OCI-LY1 (cell line): Measurements from ENCODE around the gene AJAP1.

Source experiments
- H2AFZ ChIP-seq: fragments of 200-600 bp; sonication (generic), shearing (Covaris generic); 2 replicates; pipeline ENCODE4 v1.6.0; 2014; ENCODE audit warnings: antibody characterized with exemption, mild to moderate bottlenecking, low read length
- H3F3A ChIP-seq: fragments of 200-600 bp; sonication (generic), shearing (Covaris generic); 2 replicates; pipeline ENCODE4 v1.6.0; 2014; ENCODE audit warnings: mild to moderate bottlenecking, antibody characterized with exemption, low read length, moderate library complexity; ENCODE audit not compliant: insufficient read depth
- H3K27ac ChIP-seq: fragments of 200-600 bp; sonication (generic); 2 replicates; pipeline ENCODE4 v1.5.1; 2014; ENCODE audit warnings: low read length, mixed run types, mild to moderate bottlenecking, low read depth; ENCODE audit not compliant: poor library complexity, severe bottlenecking
- H3K27me3 ChIP-seq: fragments of 200-600 bp; sonication (generic); 2 replicates; pipeline ENCODE4 v1.6.0; 2014; ENCODE audit warnings: antibody characterized with exemption, mild to moderate bottlenecking, low read length, moderate library complexity; ENCODE audit not compliant: insufficient read depth
- H3K36me3 ChIP-seq: fragments of 200-600 bp; sonication (generic); 2 replicates; pipeline ENCODE4 v1.6.1; 2014; ENCODE audit warnings: mild to moderate bottlenecking, antibody characterized with exemption, low read length, moderate library complexity, mixed read lengths; ENCODE audit not compliant: insufficient read depth
- H3K4me1 ChIP-seq: fragments of 200-600 bp; sonication (generic); 2 replicates; pipeline ENCODE4 v1.5.1; 2014; ENCODE audit warnings: mild to moderate bottlenecking, low read length, moderate library complexity; ENCODE audit not compliant: insufficient read depth, severe bottlenecking
- H3K4me2 ChIP-seq: fragments of 200-600 bp; sonication (generic), shearing (Covaris generic); 2 replicates; pipeline ENCODE4 v1.6.1; 2014; ENCODE audit warnings: low read length
- H3K4me3 ChIP-seq: fragments of 200-600 bp; sonication (generic); 2 replicates; pipeline ENCODE4 v1.5.1; 2014; ENCODE audit warnings: low read length, low read depth, mild to moderate bottlenecking, mixed read lengths; ENCODE audit not compliant: poor library complexity, severe bottlenecking
- H3K79me2 ChIP-seq: fragments of 200-600 bp; shearing (Covaris generic); 2 replicates; pipeline ENCODE4 v1.6.1; 2016; ENCODE audit warnings: mixed run types, low read length, mixed read lengths; ENCODE audit not compliant: insufficient read depth
- H3K9ac ChIP-seq: fragments of 200-600 bp; sonication (generic), shearing (Covaris generic); 2 replicates; pipeline ENCODE4 v1.6.1; 2014; ENCODE audit warnings: mild to moderate bottlenecking, low read length, mixed read lengths
- H3K9me2 ChIP-seq: fragments of 200-600 bp; sonication (generic), shearing (Covaris generic); 2 replicates; pipeline ENCODE4 v1.6.1; 2014; ENCODE audit warnings: low read depth, mild to moderate bottlenecking, low read length, mixed read lengths
- H3K9me3 ChIP-seq: fragments of 200-600 bp; shearing (Covaris generic); 2 replicates; pipeline ENCODE4 v1.6.1; 2014; ENCODE audit warnings: low read length, mixed read lengths
- H4K20me1 ChIP-seq: fragments of 200-600 bp; sonication (generic), shearing (Covaris generic); 2 replicates; pipeline ENCODE4 v1.6.0; 2016; ENCODE audit warnings: mild to moderate bottlenecking, low read length; ENCODE audit not compliant: insufficient read depth
- CTCF ChIP-seq: fragments of 200-600 bp; sonication (generic), shearing (Covaris generic); IDR thresholded peaks from 2 replicates; pipeline ENCODE4 v1.5.1; 2017; ENCODE audit warnings: mild to moderate bottlenecking, antibody characterized with exemption, low read length, moderate library complexity, mixed read lengths
- EZH2 ChIP-seq: fragments of 200-600 bp; sonication (generic), shearing (Covaris generic); IDR thresholded peaks from 2 replicates; pipeline ENCODE4 v1.8.0; 2017; ENCODE audit warnings: borderline replicate concordance, mixed run types, mild to moderate bottlenecking, antibody characterized with exemption, low read length, moderate library complexity, mixed read lengths

AJAP1 gene

DNA sequence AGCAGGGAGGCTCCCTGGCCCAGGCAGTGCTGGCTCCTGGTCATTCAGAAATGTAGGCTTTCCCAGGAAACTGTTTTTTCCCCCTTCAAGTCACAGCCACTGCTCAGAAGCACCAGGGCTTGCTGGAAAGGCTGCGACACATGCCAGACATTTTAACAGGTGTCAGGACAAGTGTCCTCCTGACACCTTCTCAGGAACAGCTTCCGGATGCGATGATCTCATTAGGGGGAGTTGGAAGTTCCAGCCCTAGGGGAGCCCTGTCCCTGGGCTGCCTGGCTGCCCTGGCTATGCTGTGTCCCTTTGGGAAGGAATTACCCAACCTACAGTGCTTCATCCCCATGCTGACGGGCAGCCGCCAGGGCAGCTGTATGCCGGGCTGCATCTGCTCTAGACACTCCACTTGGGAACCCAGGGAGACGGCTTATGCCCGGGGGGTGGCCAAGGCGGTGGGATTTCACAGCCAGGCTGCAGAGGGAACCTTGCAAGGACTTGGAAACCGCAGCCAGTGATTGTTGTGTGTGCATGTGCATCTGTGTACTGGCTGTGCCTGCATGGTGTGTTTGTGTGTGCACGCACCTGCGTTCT lies 41.8 kb downstream of the AJAP1 start:
- H3K4me3 ChIP-seq, result no peak overlapping the region
- no peaks in the 10 kb centered on the region for H3K9me3 ChIP-seq
- H3F3A ChIP-seq, result no peaks in the 10 kb centered on the region
- H2AFZ ChIP-seq, result no peak overlapping the region
- H3K9ac ChIP-seq, result no peak overlapping the region
- no peaks in the 10 kb centered on the region for H3K27me3 ChIP-seq
- H3K4me1 ChIP-seq, result no peaks in the 10 kb centered on the region
- H3K27ac ChIP-seq, result no peak overlapping the region
- no peaks in the 10 kb centered on the region for H3K79me2 ChIP-seq
- H4K20me1 ChIP-seq, result no peaks in the 10 kb centered on the region
- no peaks in the 10 kb centered on the region for H3K9me2 ChIP-seq
- TF ChIP-seq CTCF (no peak), EZH2 (no peak)
- no peak overlapping the region for H3K4me2 ChIP-seq
- H3K36me3 ChIP-seq, result no peaks in the 10 kb centered on the region

DNA sequence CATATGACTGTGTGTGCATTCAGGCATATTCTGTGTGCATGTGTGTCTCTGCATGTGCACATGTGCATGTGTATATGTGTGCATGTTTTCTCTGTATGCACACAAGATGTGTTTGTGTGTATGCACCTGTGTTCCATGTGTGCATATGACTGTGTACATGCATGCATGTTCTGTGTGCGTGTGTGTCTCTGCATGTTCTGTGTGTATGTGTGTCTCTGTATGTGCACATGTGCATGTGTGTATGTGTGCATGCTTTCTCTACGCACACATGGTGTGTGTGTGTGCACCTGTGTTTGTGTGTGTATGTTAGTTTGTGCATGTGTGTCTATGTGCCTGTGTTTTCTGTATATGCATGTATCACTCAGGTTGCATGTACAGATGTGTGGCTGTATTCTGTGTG lies 42.3 kb downstream of the AJAP1 start:
- Histone ChIP-seq H3K9me2 (no peaks in the 10 kb centered on the region), H3F3A (no peaks in the 10 kb centered on the region), H2AFZ (no peak overlapping the region), H3K27me3 (no peaks in the 10 kb centered on the region), H3K4me2 (no peak overlapping the region), H4K20me1 (no peaks in the 10 kb centered on the region), H3K27ac (no peak overlapping the region), H3K9ac (no peak overlapping the region), H3K79me2 (no peaks in the 10 kb centered on the region), H3K9me3 (no peaks in the 10 kb centered on the region), H3K4me3 (no peak overlapping the region), H3K4me1 (no peaks in the 10 kb centered on the region), H3K36me3 (no peaks in the 10 kb centered on the region)
- no peak for TF ChIP-seq EZH2
- TF ChIP-seq CTCF, result no peak

DNA sequence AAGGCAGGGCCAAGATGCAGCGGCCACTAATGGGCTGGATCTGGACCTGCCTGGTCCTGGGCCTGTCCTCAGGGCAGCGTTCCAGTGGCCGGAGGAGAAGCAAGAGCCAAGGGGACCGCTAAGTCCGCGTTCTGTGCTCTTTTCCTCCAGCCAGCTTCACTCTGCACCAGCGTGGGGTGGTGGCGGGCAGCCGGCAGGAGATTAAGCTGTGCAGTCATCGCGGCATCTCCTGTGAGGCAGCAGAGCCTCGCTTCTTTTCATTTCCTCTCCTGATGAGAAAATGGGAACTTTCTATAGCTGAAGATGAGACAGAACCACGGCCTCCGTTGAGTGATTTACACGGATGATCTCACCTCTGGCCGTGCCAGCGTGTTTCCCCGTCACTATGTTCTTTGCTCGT lies 43.4 kb downstream of the AJAP1 start:
- Histone ChIP-seq H3K9me2 (no peaks in the 10 kb centered on the region), H3K4me2 (no peak overlapping the region), H3K4me3 (no peak overlapping the region), H3F3A (no peaks in the 10 kb centered on the region), H3K79me2 (no peaks in the 10 kb centered on the region), H3K9ac (no peak overlapping the region), H3K4me1 (no peaks in the 10 kb centered on the region), H3K36me3 (no peaks in the 10 kb centered on the region), H3K27ac (no peak overlapping the region), H2AFZ (no peak overlapping the region), H3K9me3 (no peaks in the 10 kb centered on the region), H4K20me1 (no peaks in the 10 kb centered on the region), H3K27me3 (no peaks in the 10 kb centered on the region)
- TF ChIP-seq CTCF (no peak), EZH2 (no peak)
